Peyer's patch (tissue), 4 donors: ENCODE measurements around the gene FPR2. TPM values are rescaled to one million over a fixed set of nuclear protein-coding genes. Genes with fewer than 3 reads are reported as not detected.

Source experiments
- DNase-seq, 3 donors: peaks; one replicate each; pipeline ENCODE4 v3.0.0-alpha.2; 2017 to 2019
- H3K27ac ChIP-seq, 4 donors: fragments of 200-600 bp; sonication (generic); one replicate each; pipeline ENCODE4 v1.5.1; 2016 to 2019
- H3K27me3 ChIP-seq, 2 donors: fragments of 200-600 bp; sonication (generic); one replicate each; pipeline ENCODE4 v1.5.1; 2019
- H3K36me3 ChIP-seq, 3 donors: fragments of 200-600 bp; sonication (generic); one replicate each; pipeline ENCODE4 v1.5.1; 2016 to 2019
- H3K4me1 ChIP-seq, 4 donors: fragments of 200-600 bp; sonication (generic); one replicate each; pipeline ENCODE4 v1.5.1; 2016 to 2019
- H3K4me3 ChIP-seq, 4 donors: fragments of 200-600 bp; sonication (generic); 1 replicate in 3 of 4; 2 replicates in 1 of 4; pipeline ENCODE4 v1.5.1; 2016 to 2019; ENCODE audit warnings: mild to moderate bottlenecking in 1 of 4
- H3K9me3 ChIP-seq, 4 donors: fragments of 200-600 bp; sonication (generic); one replicate each; pipeline ENCODE4 v1.5.1; 2016 to 2019; ENCODE audit warnings: mild to moderate bottlenecking in 1 of 4
- CTCF ChIP-seq, 6 experiments: fragments of 450-650 bp in 4 of 6; fragments of 200-600 bp in 2 of 6; sonication (generic) in 1 of 6; IDR thresholded peaks; one replicate each; pipeline ENCODE4 v1.5.1; 2017 to 2019; ENCODE audit warnings: antibody characterized with exemption in 6 of 6, mild to moderate bottlenecking in 3 of 6, moderate library complexity in 1 of 6
- POLR2A ChIP-seq, 2 donors: fragments of 450-650 bp; IDR thresholded peaks; one replicate each; pipeline ENCODE4 v1.5.1; 2017; ENCODE audit warnings: antibody characterized with exemption in 2 of 2, mild to moderate bottlenecking in 2 of 2, moderate library complexity in 2 of 2
- total RNA-seq, 4 donors: library from RNA; depleted of rRNA; stranded (reverse); fragments of >200 nt; gene quantifications; one replicate each; pipeline ENCODE4 v1.1.0, GENCODE V29; 2016

The FPR2 gene
- total RNA-seq, 4 donors from 2014 or later = 1.9 TPM; not detected in 3

GRCh38 chr19:51715850-51716249 lies 45.1 kb upstream of the FPR2 start:
- H3K27ac ChIP-seq = no peak overlapping the region
- H3K4me1 ChIP-seq = peaks cover 0 to 7% (median 0%) of the 10 kb centered on the region in 4 donors
- no peak overlapping the region for H3K4me3 ChIP-seq
- TF ChIP-seq POLR2A (IDR thresholded peaks at IDR 0.05) (no peak), CTCF (IDR thresholded peaks at IDR 0.05) (no peak)
- H3K36me3 ChIP-seq = no peaks in the 10 kb centered on the region
- no peaks in the 10 kb centered on the region for H3K27me3 ChIP-seq
- DNase-seq = no peak
- H3K9me3 ChIP-seq = no peaks in the 10 kb centered on the region

- DNase-seq = no peak
- H3K4me3 ChIP-seq = no peak overlapping the region
Measured at GRCh38 chr19:51716925-51717324, 44.1 kb upstream of the FPR2 start.

GRCh38 chr19:51719251-51719988 lies 41.6 kb upstream of the FPR2 start:
- peak overlapping the region in 1 of 4 donors; percentile 30 for H3K4me3 ChIP-seq
- no peaks in the 10 kb centered on the region for H3K9me3 ChIP-seq
- H3K4me1 ChIP-seq = peaks cover 0 to 7% (median 0%) of the 10 kb centered on the region in 4 donors
- no peaks in the 10 kb centered on the region for H3K27me3 ChIP-seq
- no peak for DNase-seq
- no peaks in the 10 kb centered on the region for H3K36me3 ChIP-seq
- TF ChIP-seq POLR2A (IDR thresholded peaks at IDR 0.05) (no peak), CTCF (IDR thresholded peaks at IDR 0.05) (no peak)
- no peak overlapping the region for H3K27ac ChIP-seq

More at GRCh38 chr19:51716925-51717324, 44.1 kb upstream of the FPR2 start:
- Histone ChIP-seq H3K27ac (no peak overlapping the region), H3K36me3 (no peaks in the 10 kb centered on the region), H3K9me3 (no peaks in the 10 kb centered on the region), H3K4me1 (peaks cover 0 to 7% (median 0%) of the 10 kb centered on the region in 4 donors), H3K27me3 (no peaks in the 10 kb centered on the region)
- TF ChIP-seq CTCF (IDR thresholded peaks at IDR 0.05) (no peak), POLR2A (IDR thresholded peaks at IDR 0.05) (no peak)

- no peak for DNase-seq
- Histone ChIP-seq H3K27ac (no peak overlapping the region), H3K4me1 (peaks cover 0 to 7% (median 0%) of the 10 kb centered on the region in 4 donors), H3K4me3 (no peak overlapping the region), H3K9me3 (no peaks in the 10 kb centered on the region), H3K27me3 (no peaks in the 10 kb centered on the region), H3K36me3 (no peaks in the 10 kb centered on the region)
- TF ChIP-seq POLR2A (IDR thresholded peaks at IDR 0.05) (no peak), CTCF (IDR thresholded peaks at IDR 0.05) (no peak)
Measured at GRCh38 chr19:51721905-51722304, 39.1 kb upstream of the FPR2 start.

- DNase-seq = no peak
- no peak for TF ChIP-seq CTCF (IDR thresholded peaks at IDR 0.05)
- TF ChIP-seq POLR2A (IDR thresholded peaks at IDR 0.05) = no peak
- Histone ChIP-seq H3K36me3 (no peaks in the 10 kb centered on the region), H3K4me1 (peaks cover 0 to 7% (median 0%) of the 10 kb centered on the region in 4 donors), H3K27me3 (no peaks in the 10 kb centered on the region), H3K4me3 (no peak overlapping the region), H3K27ac (no peak overlapping the region), H3K9me3 (no peaks in the 10 kb centered on the region)
Measured at GRCh38 chr19:51722492-51722891, 38.5 kb upstream of the FPR2 start.
